ENCODE data around the gene CAB39L. TPM values are rescaled to one million over a fixed set of nuclear protein-coding genes. Genes with fewer than 3 reads are reported as not detected.

Gene CAB39L
- total and polyA plus RNA-seq, 2 of the 13 experiments (the other 11 are each of a cell fraction or from before 2014, with no cell fraction given): 3.1 to 6.1 TPM

GRCh38 chr13:49466292-49466838 is 22.5 kb upstream of the CAB39L start (continued):
- TF ChIP-seq SPEN (CRISPR knock-in tag; IDR thresholded peaks at IDR 0.05; ENCODE audit: low read depth) (peak; percentile 36; the same call in 1 of the 2 replicates), ZNF362 (CRISPR knock-in tag; IDR thresholded peaks at IDR 0.05; ENCODE audit: borderline replicate concordance) (peak; percentile 98), KDM6A (CRISPR knock-in tag; IDR thresholded peaks at IDR 0.05; ENCODE audit: low read depth) (peak; percentile 65), HNF1A (IDR thresholded peaks at IDR 0.05; ENCODE audit: low read depth) (peak; percentile 98), HNF1A (CRISPR knock-in tag; IDR thresholded peaks at IDR 0.05; ENCODE audit: borderline replicate concordance) (peak; percentile 97), REPIN1 (CRISPR knock-in tag; IDR thresholded peaks at IDR 0.05; ENCODE audit: borderline replicate concordance, low read depth) (0 out of 2 replicates have a peak, but pooled peaks have one; percentile 16), ZNF292 (CRISPR knock-in tag; IDR thresholded peaks at IDR 0.05; ENCODE audit: borderline replicate concordance, low read depth) (0 out of 2 replicates have a peak, but pooled peaks have one; percentile 42), ZNF629 (CRISPR knock-in tag; conservative IDR thresholded peaks at IDR 0.05) (0 out of 2 replicates have a peak, but pooled peaks have one; percentile 21), ZNF792 (CRISPR knock-in tag; IDR thresholded peaks at IDR 0.05) (0 out of 2 replicates have a peak, but pooled peaks have one; percentile 7), GATAD2A (CRISPR knock-in tag; IDR thresholded peaks at IDR 0.05) (peak; percentile 33; the same call in 1 of the 2 replicates), EHMT2 (IDR thresholded peaks at IDR 0.05; ENCODE audit: borderline replicate concordance, low read depth, low read length) (peak; percentile 57; the same call in 1 of the 2 replicates), ASH2L (IDR thresholded peaks at IDR 0.05; ENCODE audit: insufficient read length, low read depth, low read length) (peak; percentile 84), POLR2A (IDR thresholded peaks at IDR 0.05; ENCODE audit: insufficient read depth in 1 of 2, low read depth in 2 of 2, low read length in 2 of 2) (peak in 1 of 2 experiments; percentile 41; a peak in 1 of 4 replicates), ZNF614 (CRISPR knock-in tag; IDR thresholded peaks at IDR 0.05; ENCODE audit: borderline replicate concordance) (peak; percentile 23; the same call in 1 of the 2 replicates), HNF1B (CRISPR knock-in tag; IDR thresholded peaks at IDR 0.05) (peak; percentile 93), HNRNPUL1 (IDR thresholded peaks at IDR 0.05; ENCODE audit: low read depth, low read length) (peak; percentile 98), FOSL2 (CRISPR knock-in tag; IDR thresholded peaks at IDR 0.05) (peak; percentile 10; the same call in 1 of the 2 replicates)

All from HepG2 (cell line).